CD8-positive, alpha-beta memory T cell (primary cell): ENCODE measurements around the gene ITIH4. TPM values are rescaled to one million over a fixed set of nuclear protein-coding genes. Genes with fewer than 3 reads are reported as not detected.

ENCODE experiments used
- CTCF ChIA-PET: fragments of 350-600 bp; sonication (Branson Sonifier 250); formaldehyde crosslinking; loops from one replicate; lab custom pipeline; 2021; ENCODE audit warnings: antibody characterized with exemption; lab: Charles Lee
- POLR2A ChIA-PET: fragments of 350-600 bp; sonication (Branson Sonifier 250); formaldehyde crosslinking; loops from one replicate; lab custom pipeline; 2021; ENCODE audit warnings: antibody characterized with exemption; lab: Charles Lee
- DNase-seq, 5 donors: peaks; one replicate each; pipeline versions ENCODE4 v3.0.0 to v3.0.0-alpha.2; 2020 to 2022; ENCODE audit warnings: mixed read lengths in 1 of 5
- H3K27ac ChIP-seq: one replicate; pipeline ENCODE4 v1.7.0; 2013; ENCODE audit warnings: low read depth, mild to moderate bottlenecking, low read length, moderate library complexity
- H3K27me3 ChIP-seq: 2 replicates; pipeline ENCODE4 v1.7.0; 2013; ENCODE audit warnings: low read length, mild to moderate bottlenecking; ENCODE audit not compliant: insufficient read depth, poor library complexity, severe bottlenecking
- H3K36me3 ChIP-seq: 2 replicates; pipeline ENCODE4 v1.7.0; 2013; ENCODE audit warnings: mild to moderate bottlenecking, low read length, moderate library complexity; ENCODE audit not compliant: insufficient read depth
- H3K4me1 ChIP-seq: 2 replicates; pipeline ENCODE4 v1.7.0; 2013; ENCODE audit warnings: mild to moderate bottlenecking, low read length, moderate library complexity; ENCODE audit not compliant: insufficient read depth
- H3K4me3 ChIP-seq: 2 replicates; pipeline ENCODE4 v1.7.0; 2013; ENCODE audit warnings: mild to moderate bottlenecking, low read length
- H3K9me3 ChIP-seq: 2 replicates; pipeline ENCODE4 v1.7.0; 2013; ENCODE audit warnings: mild to moderate bottlenecking, low read length
- H3K27ac Mint-ChIP-seq, 8 donors: one replicate each; pipeline ENCODE4 v1.8.0; 2020 to 2021; ENCODE audit warnings: mixed read lengths in 8 of 8, mild to moderate bottlenecking in 6 of 8, inconsistent platforms in 3 of 8, moderate library complexity in 3 of 8
- H3K27me3 Mint-ChIP-seq, 2 donors: one replicate each; pipeline ENCODE4 v1.8.0; 2020 to 2021; ENCODE audit warnings: mixed read lengths in 2 of 2, mild to moderate bottlenecking in 1 of 2, moderate library complexity in 1 of 2
- H3K36me3 Mint-ChIP-seq, 3 donors: one replicate each; pipeline ENCODE4 v1.8.0; 2020 to 2021; ENCODE audit warnings: mixed read lengths in 3 of 3, inconsistent platforms in 1 of 3, mild to moderate bottlenecking in 1 of 3
- H3K4me1 Mint-ChIP-seq, 3 donors: one replicate each; pipeline ENCODE4 v1.8.0; 2020 to 2021; ENCODE audit warnings: mixed read lengths in 3 of 3, inconsistent platforms in 1 of 3, mild to moderate bottlenecking in 1 of 3
- H3K4me3 Mint-ChIP-seq, 7 donors: one replicate each; pipeline ENCODE4 v1.8.0; 2020 to 2021; ENCODE audit warnings: mixed read lengths in 7 of 7, mild to moderate bottlenecking in 6 of 7, moderate library complexity in 4 of 7, inconsistent platforms in 2 of 7
- H3K9me3 Mint-ChIP-seq, 5 donors: one replicate each; pipeline ENCODE4 v1.8.0; 2020 to 2022; ENCODE audit warnings: mixed read lengths in 5 of 5, mild to moderate bottlenecking in 3 of 5, moderate library complexity in 2 of 5, inconsistent platforms in 1 of 5
- polyA plus RNA-seq: library from polyadenylated mRNA; unstranded; fragments of 300-500 nt; fragmentation: Illumina TruSeq; gene quantifications from one replicate; pipeline ENCODE4 v1.2.3, GENCODE V29; 2021
- total RNA-seq, 2 experiments: library from RNA; stranded (reverse); gene quantifications; one replicate each; pipeline ENCODE4 v1.2.3, GENCODE V29; 2021

Gene ITIH4
- total and polyA plus RNA-seq, 3 experiments from 2014 or later, result 10.9 to 11.2 TPM; not detected in 1

DNA sequence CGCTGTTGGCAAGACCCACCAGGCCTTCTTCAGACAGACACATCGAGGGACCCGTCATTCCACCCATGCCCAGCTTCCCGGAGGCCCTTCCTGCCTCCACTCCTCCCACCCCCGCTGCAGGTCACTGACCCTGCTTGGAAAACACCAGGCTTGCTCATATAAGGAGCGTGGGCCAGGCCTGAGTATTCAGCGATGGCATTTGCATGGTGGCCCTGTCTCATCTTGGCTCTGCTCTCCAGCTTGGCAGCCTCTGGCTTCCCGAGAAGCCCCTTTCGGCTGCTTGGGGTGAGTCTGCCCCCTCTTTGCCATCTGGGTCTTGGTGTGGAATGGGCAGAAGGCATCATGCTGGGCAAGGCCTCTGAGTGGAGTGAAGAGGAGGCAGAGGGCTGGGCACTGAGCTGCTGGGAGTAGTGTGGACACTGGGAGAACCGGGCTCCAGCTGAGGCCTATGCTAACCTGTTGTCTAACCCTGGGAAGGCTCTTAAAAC lies 35.8 kb downstream of the ITIH4 start, which contains the start of gene ITIH3:
ITIH3 (plus strand) TSS at position 185 of the 488 bp plus-strand sequence; CDS start at position 193, 8 bp downstream.
- H3K4me1 ChIP-seq, result no peaks in the 10 kb centered on the region
- no peaks in the 10 kb centered on the region for H3K9me3 ChIP-seq
- no peaks in the 10 kb centered on the region for H3K36me3 ChIP-seq
- peaks cover 0 to 2% (median 0%) of the 10 kb centered on the region in 5 donors for H3K9me3 Mint-ChIP-seq
- H3K27ac Mint-ChIP-seq, result peak within 1 kb of the TSS in 1 of 8 donors; percentile 75
- H3K27ac ChIP-seq, result no peak within 1 kb of the TSS
- no peaks in the 10 kb centered on the region for H3K36me3 Mint-ChIP-seq
- H3K4me1 Mint-ChIP-seq, result no peaks in the 10 kb centered on the region
- H3K27me3 ChIP-seq, result no peaks in the 10 kb centered on the region
- no peak for DNase-seq
- H3K4me3 Mint-ChIP-seq, result no peak within 1 kb of the TSS
- H3K4me3 ChIP-seq, result no peak within 1 kb of the TSS
- ChIA-PET POLR2A (no interaction called here), CTCF (no interaction called here)
- peaks cover 0 to 2% of the 10 kb centered on the region in 2 donors for H3K27me3 Mint-ChIP-seq

DNA sequence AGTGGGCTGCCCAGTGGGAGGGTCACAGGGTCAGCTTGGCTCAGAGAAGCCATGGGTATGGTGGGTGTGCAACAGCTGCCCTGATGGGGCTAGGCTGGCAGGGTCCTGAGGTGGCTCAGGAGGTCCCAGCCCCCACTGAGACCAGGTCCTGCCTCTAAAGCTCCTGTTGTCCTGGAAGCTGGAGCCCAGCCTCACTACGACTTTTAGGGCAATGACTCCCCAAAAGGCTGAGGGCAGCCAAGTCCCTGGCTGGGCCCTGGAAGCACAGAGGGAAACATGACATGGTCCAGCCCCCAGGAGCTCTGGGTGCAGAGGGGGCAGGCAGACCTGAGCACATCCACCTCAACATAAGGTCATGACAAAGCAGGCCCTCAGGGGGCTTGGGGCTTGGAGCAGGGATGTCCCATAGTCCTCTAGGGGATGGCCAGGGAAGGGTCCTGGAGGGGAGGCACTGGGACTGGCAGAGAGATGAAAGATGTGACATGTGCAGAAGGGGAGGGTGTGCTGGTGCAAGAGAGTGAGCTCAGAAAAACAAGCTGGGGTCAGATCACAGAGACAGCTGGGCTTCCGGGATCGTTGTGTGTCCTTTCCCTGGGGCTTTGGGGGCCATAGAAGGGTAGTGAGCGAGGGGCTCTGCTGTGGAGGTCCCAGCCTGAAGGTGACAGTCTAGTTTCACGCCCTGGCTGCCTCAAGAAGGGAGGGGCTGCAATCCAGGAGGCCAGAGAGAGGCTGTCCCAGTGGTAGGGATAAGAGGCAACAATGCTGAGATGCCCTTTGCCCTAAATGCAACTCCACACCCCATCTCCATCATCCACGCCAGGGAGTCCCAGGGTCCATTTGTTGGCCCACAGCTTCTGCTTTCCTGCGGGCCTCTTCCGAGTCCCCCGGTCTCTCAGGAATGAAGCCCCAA lies 36.5 kb downstream of the ITIH4 start:
- no peaks in the 10 kb centered on the region for H3K4me1 Mint-ChIP-seq
- no peak overlapping the region for H3K27ac Mint-ChIP-seq
- DNase-seq, result no peak
- H3K4me3 Mint-ChIP-seq, result no peak overlapping the region
- Histone ChIP-seq H3K4me3 (no peak overlapping the region), H3K36me3 (no peaks in the 10 kb centered on the region), H3K27me3 (no peaks in the 10 kb centered on the region), H3K4me1 (no peaks in the 10 kb centered on the region), H3K27ac (no peak overlapping the region), H3K9me3 (no peaks in the 10 kb centered on the region)
- H3K27me3 Mint-ChIP-seq, result no peaks in the 10 kb centered on the region
- POLR2A ChIA-PET, result no interaction called here
- no peaks in the 10 kb centered on the region for H3K36me3 Mint-ChIP-seq
- peaks cover 0 to 2% (median 0%) of the 10 kb centered on the region in 5 donors for H3K9me3 Mint-ChIP-seq
- CTCF ChIA-PET, result no interaction called here

DNA sequence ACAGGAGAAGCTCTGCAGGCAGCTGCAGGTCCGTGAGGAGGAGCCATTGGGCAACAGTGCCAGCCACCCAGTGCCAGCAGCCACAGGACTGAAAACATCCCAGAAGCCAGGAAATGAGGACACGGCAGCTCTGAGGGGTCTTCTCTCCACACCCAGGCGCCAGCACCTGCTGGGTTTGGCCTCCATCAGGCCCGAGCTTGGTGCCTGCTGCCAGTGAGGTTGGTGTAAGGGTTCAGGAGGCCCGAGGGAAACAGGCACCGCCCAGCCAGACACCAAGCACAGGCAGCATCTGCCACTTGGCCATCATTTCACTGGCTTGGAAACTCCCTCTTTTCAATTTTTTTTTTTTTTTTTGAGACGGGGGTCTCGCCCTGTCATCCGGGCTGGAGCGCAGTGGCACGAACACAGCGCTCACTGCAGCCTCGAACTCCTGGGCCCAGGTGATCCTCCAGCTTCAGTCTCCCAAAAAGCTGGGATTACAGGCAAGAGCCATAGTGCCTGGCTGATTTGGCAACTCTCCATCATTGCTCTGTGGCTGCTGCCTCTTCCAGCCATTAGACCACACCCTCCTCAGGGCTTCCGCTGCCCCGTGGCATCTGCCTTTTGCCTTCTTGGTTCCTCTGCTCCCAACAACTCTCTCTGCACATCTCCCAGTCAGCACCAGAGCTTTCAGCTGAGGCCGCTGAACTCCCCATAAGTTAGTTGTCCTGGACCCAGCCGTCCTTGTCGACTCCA lies 37.3 kb downstream of the ITIH4 start:
- Histone ChIP-seq H3K27ac (no peak overlapping the region), H3K36me3 (no peaks in the 10 kb centered on the region), H3K27me3 (no peaks in the 10 kb centered on the region), H3K4me3 (no peak overlapping the region), H3K9me3 (no peaks in the 10 kb centered on the region), H3K4me1 (no peaks in the 10 kb centered on the region)
- no peak for DNase-seq
- no peak overlapping the region for H3K4me3 Mint-ChIP-seq
- no peaks in the 10 kb centered on the region for H3K4me1 Mint-ChIP-seq
- no peaks in the 10 kb centered on the region for H3K27me3 Mint-ChIP-seq
- no peak overlapping the region for H3K27ac Mint-ChIP-seq
- ChIA-PET CTCF (no interaction called here), POLR2A (no interaction called here)
- H3K36me3 Mint-ChIP-seq, result no peaks in the 10 kb centered on the region
- peaks cover 0 to 2% (median 0%) of the 10 kb centered on the region in 5 donors for H3K9me3 Mint-ChIP-seq

DNA sequence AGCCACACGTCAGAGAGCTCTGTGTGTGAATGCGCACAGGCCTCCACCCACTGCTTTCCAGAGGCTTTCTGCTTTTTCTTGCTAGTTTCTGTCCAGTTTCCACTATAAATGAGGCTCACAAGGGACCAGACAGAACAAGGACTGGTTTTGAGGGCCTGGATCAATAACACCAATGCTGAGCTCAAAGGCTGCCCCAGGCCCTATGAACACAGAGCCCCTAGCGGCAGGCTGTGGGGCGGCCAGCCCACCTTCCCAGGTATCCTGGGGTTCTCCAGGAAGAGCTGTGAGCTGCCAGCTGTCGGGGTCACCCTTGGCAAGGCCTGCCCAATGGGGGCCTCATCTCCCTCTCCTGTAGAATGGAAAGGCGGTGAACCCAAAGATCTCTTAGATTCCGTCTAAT lies 38.1 kb downstream of the ITIH4 start:
- Mint-ChIP-seq H3K36me3 (no peaks in the 10 kb centered on the region), H3K4me3 (peak overlapping the region in 1 of 7 donors; percentile 13), H3K27me3 (peaks cover 0 to 5% of the 10 kb centered on the region in 2 donors), H3K9me3 (peaks cover 0 to 2% (median 0%) of the 10 kb centered on the region in 5 donors), H3K27ac (peak overlapping the region in 1 of 8 donors; percentile 5), H3K4me1 (no peaks in the 10 kb centered on the region)
- CTCF ChIA-PET, result no interaction called here
- no peaks in the 10 kb centered on the region for H3K4me1 ChIP-seq
- H3K36me3 ChIP-seq, result no peaks in the 10 kb centered on the region
- H3K27ac ChIP-seq, result no peak overlapping the region
- H3K27me3 ChIP-seq, result no peaks in the 10 kb centered on the region
- H3K9me3 ChIP-seq, result no peaks in the 10 kb centered on the region
- no peak overlapping the region for H3K4me3 ChIP-seq
- no peak for DNase-seq
- POLR2A ChIA-PET, result no interaction called here

DNA sequence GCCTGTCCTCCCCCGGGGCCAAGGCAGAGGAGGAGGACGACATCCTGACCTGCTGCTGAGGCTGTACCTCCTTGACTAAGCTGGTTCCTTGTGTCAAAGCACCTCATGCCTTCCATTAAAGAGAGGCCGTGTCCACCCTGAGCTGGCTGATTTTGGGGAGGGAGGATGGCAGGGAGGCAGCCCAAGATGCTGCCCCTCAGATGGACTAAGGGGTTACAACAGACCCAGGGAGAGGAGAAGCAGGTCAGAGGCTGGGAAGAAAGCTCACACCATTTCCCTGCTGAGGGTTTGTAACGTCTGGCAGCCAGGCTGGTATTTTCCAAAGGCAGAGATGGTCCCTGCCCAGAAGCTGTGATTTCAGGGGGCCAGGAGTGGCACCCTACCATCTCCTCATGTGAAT lies 38.5 kb downstream of the ITIH4 start:
- CTCF ChIA-PET, result no interaction called here

DNA sequence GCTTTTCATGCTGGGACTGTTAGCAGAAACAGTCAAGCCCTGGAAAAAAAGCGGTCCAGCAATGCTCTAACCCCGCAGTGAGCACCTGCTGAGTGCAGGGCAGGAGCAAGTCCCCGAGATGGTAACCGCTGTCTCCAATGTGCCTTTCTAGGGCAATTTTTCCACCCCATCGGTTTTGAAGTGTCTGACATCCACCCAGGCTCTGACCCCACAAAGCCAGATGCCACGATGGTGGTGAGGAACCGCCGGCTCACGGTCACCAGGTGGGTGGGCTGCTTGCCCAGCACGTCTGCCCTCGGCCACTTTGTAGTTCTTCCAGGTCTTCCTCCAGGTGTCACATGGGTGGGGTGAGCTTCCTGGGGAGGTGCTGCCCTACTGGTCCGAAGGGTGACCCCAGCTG lies 39.1 kb downstream of the ITIH4 start:
- Histone ChIP-seq H3K4me1 (no peaks in the 10 kb centered on the region), H3K27me3 (no peaks in the 10 kb centered on the region), H3K9me3 (no peaks in the 10 kb centered on the region), H3K4me3 (no peak overlapping the region), H3K36me3 (no peaks in the 10 kb centered on the region), H3K27ac (no peak overlapping the region)
- H3K36me3 Mint-ChIP-seq, result no peaks in the 10 kb centered on the region
- no peaks in the 10 kb centered on the region for H3K4me1 Mint-ChIP-seq
- no peak for DNase-seq
- POLR2A ChIA-PET, result no interaction called here
- peaks cover 0 to 2% (median 0%) of the 10 kb centered on the region in 5 donors for H3K9me3 Mint-ChIP-seq
- H3K4me3 Mint-ChIP-seq, result no peak overlapping the region
- CTCF ChIA-PET, result no interaction called here
- H3K27me3 Mint-ChIP-seq, result peaks cover 0 to 5% of the 10 kb centered on the region in 2 donors
- no peak overlapping the region for H3K27ac Mint-ChIP-seq

More for the DNA sequence above, 38.5 kb downstream of the ITIH4 start:
- no peak for DNase-seq
- Mint-ChIP-seq H3K27me3 (peaks cover 0 to 5% of the 10 kb centered on the region in 2 donors), H3K4me3 (no peak overlapping the region), H3K27ac (peak overlapping the region in 1 of 8 donors; percentile 5), H3K4me1 (no peaks in the 10 kb centered on the region), H3K9me3 (peaks cover 0 to 2% (median 0%) of the 10 kb centered on the region in 5 donors), H3K36me3 (no peaks in the 10 kb centered on the region)
- H3K4me3 ChIP-seq, result no peak overlapping the region
- no peaks in the 10 kb centered on the region for H3K36me3 ChIP-seq
- H3K9me3 ChIP-seq, result no peaks in the 10 kb centered on the region
- no peak overlapping the region for H3K27ac ChIP-seq
- POLR2A ChIA-PET, result no interaction called here
- no peaks in the 10 kb centered on the region for H3K4me1 ChIP-seq
- no peaks in the 10 kb centered on the region for H3K27me3 ChIP-seq

DNA sequence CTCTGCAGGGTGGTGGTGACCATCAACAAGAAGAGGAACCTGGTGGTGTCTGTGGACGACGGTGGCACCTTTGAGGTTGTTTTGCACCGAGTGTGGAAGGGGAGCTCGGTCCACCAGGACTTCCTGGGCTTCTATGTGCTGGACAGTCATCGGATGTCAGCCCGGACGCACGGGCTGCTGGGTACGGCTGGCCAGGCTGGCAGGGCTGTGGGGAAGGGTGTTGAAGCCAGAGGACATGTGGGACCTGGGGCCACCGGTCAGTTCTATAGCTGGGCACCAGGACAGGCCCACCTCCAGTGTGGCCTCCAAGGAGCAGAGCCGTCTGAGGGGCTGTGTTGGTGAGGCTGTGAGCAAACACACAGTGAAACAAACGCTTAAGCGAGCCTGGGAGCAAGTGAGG lies 39.7 kb downstream of the ITIH4 start:
- Mint-ChIP-seq H3K4me3 (no peak overlapping the region), H3K27me3 (peaks cover 0 to 5% of the 10 kb centered on the region in 2 donors), H3K36me3 (no peaks in the 10 kb centered on the region), H3K4me1 (no peaks in the 10 kb centered on the region), H3K27ac (peak overlapping the region in 1 of 8 donors; percentile 27), H3K9me3 (peaks cover 0 to 2% (median 0%) of the 10 kb centered on the region in 5 donors)
- Histone ChIP-seq H3K27ac (no peak overlapping the region), H3K27me3 (no peaks in the 10 kb centered on the region), H3K4me1 (no peaks in the 10 kb centered on the region), H3K36me3 (no peaks in the 10 kb centered on the region), H3K4me3 (no peak overlapping the region), H3K9me3 (no peaks in the 10 kb centered on the region)
- no peak for DNase-seq
- POLR2A ChIA-PET, result no interaction called here
- CTCF ChIA-PET, result no interaction called here

DNA sequence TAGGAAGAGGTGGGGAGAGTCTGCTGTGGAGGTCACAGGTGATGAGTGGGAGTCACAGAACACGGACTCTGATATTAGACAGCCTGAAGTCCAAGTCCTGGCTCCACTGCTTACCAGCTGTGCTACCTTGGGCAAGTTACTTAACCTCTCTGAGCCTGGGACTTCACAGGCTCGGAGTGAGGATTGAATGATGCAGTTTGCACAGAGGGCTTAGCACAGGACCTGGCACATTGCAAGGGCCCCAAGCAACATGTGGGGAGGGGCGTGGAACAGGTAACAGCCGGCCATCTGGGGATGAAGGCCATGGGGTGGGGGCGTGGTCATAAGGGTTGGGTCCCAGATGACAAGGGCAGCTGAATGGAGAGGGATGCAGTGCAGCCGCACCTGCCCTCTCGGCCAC lies 40.1 kb downstream of the ITIH4 start:
- H3K27ac Mint-ChIP-seq, result peak overlapping the region in 1 of 8 donors; percentile 27
- no peaks in the 10 kb centered on the region for H3K36me3 ChIP-seq
- H3K4me3 Mint-ChIP-seq, result peak overlapping the region in 1 of 7 donors; percentile 21
- no peaks in the 10 kb centered on the region for H3K36me3 Mint-ChIP-seq
- H3K9me3 ChIP-seq, result no peaks in the 10 kb centered on the region
- no peaks in the 10 kb centered on the region for H3K4me1 Mint-ChIP-seq
- H3K27me3 ChIP-seq, result no peaks in the 10 kb centered on the region
- ChIA-PET CTCF (no interaction called here), POLR2A (no interaction called here)
- peaks cover 0 to 2% (median 0%) of the 10 kb centered on the region in 5 donors for H3K9me3 Mint-ChIP-seq
- no peaks in the 10 kb centered on the region for H3K4me1 ChIP-seq
- DNase-seq, result no peak
- no peak overlapping the region for H3K27ac ChIP-seq
- peaks cover 0 to 5% of the 10 kb centered on the region in 2 donors for H3K27me3 Mint-ChIP-seq
- no peak overlapping the region for H3K4me3 ChIP-seq
